Naive B cell (primary cell): ENCODE results near the gene BBIP1. TPM values are rescaled to one million over a fixed set of nuclear protein-coding genes. Genes with fewer than 3 reads are reported as not detected.

Experiments
- ATAC-seq, 2 donors: fragments of 150-1000 bp; cut with Tn5 transposase; 2 replicates each; pipeline ENCODE4 v1.10.0; 2021; ENCODE audit warnings: low read depth in 2 of 2, mild to moderate bottlenecking in 2 of 2, moderate library complexity in 2 of 2
- DNase-seq: peaks from one replicate; pipeline ENCODE4 v3.0.0; 2022
- H3K27ac Mint-ChIP-seq, 6 donors: one replicate each; pipeline ENCODE4 v1.8.0; 2020 to 2022; ENCODE audit warnings: mild to moderate bottlenecking in 6 of 6, mixed read lengths in 6 of 6, moderate library complexity in 5 of 6, inconsistent platforms in 2 of 6
- H3K27me3 Mint-ChIP-seq, 3 donors: one replicate each; pipeline ENCODE4 v1.8.0; 2021 to 2022; ENCODE audit warnings: mixed read lengths in 3 of 3, mild to moderate bottlenecking in 1 of 3
- H3K36me3 Mint-ChIP-seq, 2 donors: one replicate each; pipeline ENCODE4 v1.8.0; 2020 to 2022; ENCODE audit warnings: mixed read lengths in 2 of 2, inconsistent platforms in 1 of 2, mild to moderate bottlenecking in 1 of 2
- H3K4me1 Mint-ChIP-seq, 3 donors: one replicate each; pipeline ENCODE4 v1.8.0; 2020 to 2022; ENCODE audit warnings: mixed read lengths in 3 of 3, inconsistent platforms in 1 of 3, mild to moderate bottlenecking in 1 of 3, moderate library complexity in 1 of 3
- H3K4me3 Mint-ChIP-seq, 8 donors: one replicate each; pipeline ENCODE4 v1.8.0; 2020 to 2022; ENCODE audit warnings: mild to moderate bottlenecking in 8 of 8, mixed read lengths in 8 of 8, moderate library complexity in 8 of 8, inconsistent platforms in 2 of 8
- H3K9me3 Mint-ChIP-seq, 7 donors: one replicate each; pipeline ENCODE4 v1.8.0; 2020 to 2022; ENCODE audit warnings: mixed read lengths in 7 of 7, mild to moderate bottlenecking in 5 of 7, inconsistent platforms in 2 of 7, moderate library complexity in 1 of 7
- polyA plus RNA-seq, 6 donors: library from polyadenylated mRNA; unstranded; fragments of 300-500 nt; fragmentation: Illumina TruSeq; gene quantifications; one replicate each; pipeline ENCODE4 v1.2.3, GENCODE V29; 2021; ENCODE audit warnings: low read depth in 6 of 6

The BBIP1 gene
- polyA plus RNA-seq, 6 donors from 2014 or later: 10.6 to 22.4 (median 18.2) TPM

GRCh38 chr10:110861930-110862649 lies 56.9 kb downstream of the BBIP1 start:
- H3K9me3 Mint-ChIP-seq: no peaks in the 10 kb centered on the region
- H3K4me3 Mint-ChIP-seq: peak overlapping the region in 3 of 8 donors; percentile 24 to 34 (median 25)
- H3K27ac Mint-ChIP-seq: peak overlapping the region in 3 of 6 donors; percentile 56 to 99 (median 91)

GRCh38 chr10:110861476-110861875 lies 57.5 kb downstream of the BBIP1 start:
- Mint-ChIP-seq H3K9me3 (no peaks in the 10 kb centered on the region), H3K4me1 (peaks cover 72 to 93% (median 86%) of the 10 kb centered on the region in 3 donors), H3K27me3 (no peaks in the 10 kb centered on the region), H3K36me3 (no peaks in the 10 kb centered on the region), H3K27ac (peak overlapping the region in 5 of 6 donors; percentile 86 to 99 (median 96)), H3K4me3 (peak overlapping the region; percentile 6 to 89 (median 71))
- DNase-seq (no peak), ATAC-seq (no peak)

More at GRCh38 chr10:110861930-110862649, 56.9 kb downstream of the BBIP1 start:
- ATAC-seq (no peak), DNase-seq (no peak)
- Mint-ChIP-seq H3K27me3 (no peaks in the 10 kb centered on the region), H3K4me1 (peaks cover 74 to 99% (median 89%) of the 10 kb centered on the region in 3 donors), H3K36me3 (no peaks in the 10 kb centered on the region)

GRCh38 chr10:110860576-110861241 lies 58.3 kb downstream of the BBIP1 start:
- H3K4me3 Mint-ChIP-seq: peak overlapping the region; percentile 6 to 89 (median 71)
- H3K27me3 Mint-ChIP-seq: no peaks in the 10 kb centered on the region
- no peaks in the 10 kb centered on the region for H3K36me3 Mint-ChIP-seq
- H3K27ac Mint-ChIP-seq: peak overlapping the region; percentile 84 to 99 (median 94)
- H3K9me3 Mint-ChIP-seq: no peaks in the 10 kb centered on the region
- DNase-seq (peak; percentile 46), ATAC-seq (peak; percentile 43 to 48)
- H3K4me1 Mint-ChIP-seq: peaks cover 64 to 86% (median 78%) of the 10 kb centered on the region in 3 donors

DNA sequence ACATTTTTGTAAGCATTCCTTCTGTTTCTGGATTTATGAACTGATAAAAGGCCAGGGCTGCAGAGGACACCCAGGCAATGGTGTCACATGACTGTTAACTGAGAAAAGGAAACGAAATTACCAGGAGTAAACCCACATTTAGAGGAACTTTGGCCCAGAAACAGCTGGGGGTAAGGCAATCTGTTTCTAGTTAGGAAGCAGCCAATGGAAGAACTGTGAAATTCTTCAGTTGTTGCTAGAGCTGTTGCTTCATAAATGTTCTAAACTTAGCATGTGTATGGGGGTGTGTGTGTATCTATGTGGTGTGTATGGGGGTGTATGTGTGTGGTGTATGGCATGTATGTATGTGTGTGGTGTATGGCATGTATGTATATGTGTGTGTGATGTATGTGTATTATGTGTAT lies 59.0 kb downstream of the BBIP1 start:
- no peaks in the 10 kb centered on the region for H3K9me3 Mint-ChIP-seq
- no peak for DNase-seq

GRCh38 chr10:110859206-110859972 lies 59.6 kb downstream of the BBIP1 start:
- Mint-ChIP-seq H3K36me3 (no peaks in the 10 kb centered on the region), H3K4me3 (peak overlapping the region in 5 of 8 donors; percentile 45 to 89 (median 75)), H3K9me3 (no peaks in the 10 kb centered on the region), H3K27me3 (no peaks in the 10 kb centered on the region), H3K27ac (peak overlapping the region; percentile 47 to 99 (median 94)), H3K4me1 (peaks cover 55 to 72% (median 69%) of the 10 kb centered on the region in 3 donors)
- DNase-seq (no peak), ATAC-seq (no peak)

More for the DNA sequence above, 59.0 kb downstream of the BBIP1 start:
- Mint-ChIP-seq H3K27ac (peak overlapping the region; percentile 84 to 99 (median 94)), H3K36me3 (no peaks in the 10 kb centered on the region), H3K4me3 (peak overlapping the region in 5 of 8 donors; percentile 45 to 89 (median 67)), H3K4me1 (peaks cover 58 to 78% (median 75%) of the 10 kb centered on the region in 3 donors), H3K27me3 (no peaks in the 10 kb centered on the region)
- ATAC-seq: no peak

DNA sequence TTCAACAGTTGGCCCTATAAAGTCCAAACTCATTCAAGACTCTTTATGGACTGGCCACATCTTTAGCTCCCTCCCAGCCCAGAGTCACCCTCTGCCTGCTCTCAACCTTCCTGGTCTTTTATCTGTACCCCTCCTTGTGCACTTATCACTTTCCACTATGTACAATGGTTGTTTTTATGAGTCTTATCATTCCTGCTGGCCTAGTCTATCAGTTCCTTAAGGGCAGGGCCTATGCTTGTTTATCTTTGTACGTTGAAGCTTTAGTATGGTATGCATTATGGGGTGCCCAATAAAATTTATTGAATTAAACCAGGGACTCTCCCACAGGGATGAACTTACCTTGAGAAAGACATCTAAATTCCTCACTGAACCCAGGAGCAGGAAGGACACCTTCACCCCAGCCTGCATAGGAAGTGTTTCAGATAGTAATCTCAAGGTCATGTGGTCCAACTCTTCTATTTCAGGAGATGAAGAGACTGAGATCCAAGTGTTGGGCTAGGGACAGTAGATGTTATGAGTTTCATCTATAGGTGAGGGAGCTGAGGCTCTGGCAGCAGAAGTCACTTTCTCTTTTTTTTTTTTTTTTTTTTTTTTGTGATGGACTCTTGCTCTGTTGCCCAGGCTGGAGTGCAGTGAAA lies 60.6 kb downstream of the BBIP1 start:
- Mint-ChIP-seq H3K4me3 (peak overlapping the region in 4 of 8 donors; percentile 19 to 71 (median 48)), H3K36me3 (no peaks in the 10 kb centered on the region), H3K27me3 (no peaks in the 10 kb centered on the region), H3K4me1 (peaks cover 48 to 65% (median 62%) of the 10 kb centered on the region in 3 donors), H3K27ac (peak overlapping the region in 3 of 6 donors; percentile 80 to 99 (median 84)), H3K9me3 (no peaks in the 10 kb centered on the region)
- ATAC-seq (no peak), DNase-seq (no peak)

DNA sequence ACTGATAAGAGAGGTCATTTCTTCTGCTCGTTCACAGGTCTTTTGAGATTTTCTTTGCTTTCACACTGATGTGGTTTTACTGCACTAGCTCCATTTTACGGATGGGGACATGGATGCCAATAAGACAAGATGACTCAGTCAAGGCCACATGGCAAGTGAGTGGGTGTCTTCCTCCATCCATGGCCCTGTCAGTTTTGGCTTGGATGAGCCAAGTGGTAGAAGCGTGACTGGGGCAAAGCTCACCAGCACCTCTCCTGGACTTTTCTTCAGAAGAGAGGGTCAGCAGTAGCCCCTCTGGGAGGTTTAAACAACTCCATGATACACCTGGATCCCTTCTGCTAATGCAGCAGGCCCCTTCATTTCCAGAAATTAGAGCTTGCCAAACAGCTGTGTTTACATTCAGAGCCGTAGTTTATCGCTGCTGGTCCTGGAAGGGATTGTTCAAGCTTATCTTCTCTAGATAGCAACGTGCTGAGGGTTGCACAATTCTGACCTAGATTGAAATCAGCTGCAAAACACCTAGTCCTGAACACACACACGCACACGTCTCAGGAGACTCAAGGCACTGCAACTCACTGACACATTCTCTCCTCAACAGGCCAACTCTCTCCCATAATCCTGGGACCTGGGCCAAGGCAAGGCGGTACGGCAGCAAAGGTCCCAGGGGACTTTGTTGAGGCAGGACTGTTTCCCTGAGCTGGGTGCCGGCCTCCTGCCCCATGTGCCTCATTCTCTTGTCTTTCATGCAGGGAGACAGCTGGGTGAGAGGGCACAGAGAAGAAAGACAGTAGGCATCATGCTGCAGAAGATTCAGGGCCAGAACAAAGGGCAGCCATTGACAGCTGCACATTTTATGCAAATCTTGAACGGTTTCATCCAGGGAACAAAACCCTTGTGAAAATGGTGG lies 61.5 kb downstream of the BBIP1 start:
- H3K36me3 Mint-ChIP-seq: no peaks in the 10 kb centered on the region
- no peak for DNase-seq
- ATAC-seq: no peak
- H3K9me3 Mint-ChIP-seq: no peaks in the 10 kb centered on the region
- H3K4me1 Mint-ChIP-seq: peaks cover 48 to 63% (median 59%) of the 10 kb centered on the region in 3 donors
- H3K27me3 Mint-ChIP-seq: no peaks in the 10 kb centered on the region
- H3K27ac Mint-ChIP-seq: peak overlapping the region in 5 of 6 donors; percentile 12 to 99 (median 44)
- H3K4me3 Mint-ChIP-seq: peak overlapping the region in 5 of 8 donors; percentile 0 to 71 (median 55)

- H3K36me3 Mint-ChIP-seq: no peaks in the 10 kb centered on the region
- no peak overlapping the region for H3K27ac Mint-ChIP-seq
- DNase-seq (no peak), ATAC-seq (no peak)
- no peaks in the 10 kb centered on the region for H3K27me3 Mint-ChIP-seq
- no peaks in the 10 kb centered on the region for H3K9me3 Mint-ChIP-seq
- H3K4me3 Mint-ChIP-seq: no peak overlapping the region
- peaks cover 34 to 56% (median 50%) of the 10 kb centered on the region in 3 donors for H3K4me1 Mint-ChIP-seq
These were observed 64.9 kb downstream of the BBIP1 start for GRCh38 chr10:110853921-110854605.

DNA sequence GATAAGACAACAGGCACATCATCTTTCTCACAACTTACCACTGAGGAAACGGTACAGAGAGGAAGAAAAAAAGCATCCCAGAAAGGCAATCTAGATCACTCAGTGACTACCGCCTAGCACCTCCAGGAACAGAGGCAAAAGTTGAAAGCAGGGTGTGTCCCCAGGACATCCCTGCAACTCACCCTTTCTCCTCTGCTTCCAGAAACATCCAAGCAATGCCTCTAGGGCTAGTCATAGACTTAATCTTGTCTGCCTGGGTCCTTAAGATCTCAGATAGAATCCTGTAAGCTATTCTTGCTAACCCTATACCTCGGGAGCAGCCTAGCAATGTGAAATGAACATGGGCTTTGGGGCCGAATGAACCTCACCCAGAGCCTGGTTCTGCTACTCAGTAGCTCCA lies 66.0 kb downstream of the BBIP1 start:
- ATAC-seq: no peak
- no peaks in the 10 kb centered on the region for H3K27me3 Mint-ChIP-seq
- H3K9me3 Mint-ChIP-seq: no peaks in the 10 kb centered on the region
- peaks cover 38 to 53% (median 43%) of the 10 kb centered on the region in 3 donors for H3K4me1 Mint-ChIP-seq
- peak overlapping the region in 1 of 6 donors; percentile 76 for H3K27ac Mint-ChIP-seq
- no peak overlapping the region for H3K4me3 Mint-ChIP-seq
- H3K36me3 Mint-ChIP-seq: no peaks in the 10 kb centered on the region
- no peak for DNase-seq

- H3K27ac Mint-ChIP-seq: peak overlapping the region in 2 of 6 donors; percentile 30 to 76
- DNase-seq (no peak), ATAC-seq (no peak)
- peak overlapping the region in 2 of 8 donors; percentile 6 to 56 for H3K4me3 Mint-ChIP-seq
- no peaks in the 10 kb centered on the region for H3K27me3 Mint-ChIP-seq
- H3K9me3 Mint-ChIP-seq: no peaks in the 10 kb centered on the region
- no peaks in the 10 kb centered on the region for H3K36me3 Mint-ChIP-seq
- H3K4me1 Mint-ChIP-seq: peaks cover 37 to 52% (median 42%) of the 10 kb centered on the region in 3 donors
These were observed 66.6 kb downstream of the BBIP1 start for GRCh38 chr10:110852255-110852896.

DNA sequence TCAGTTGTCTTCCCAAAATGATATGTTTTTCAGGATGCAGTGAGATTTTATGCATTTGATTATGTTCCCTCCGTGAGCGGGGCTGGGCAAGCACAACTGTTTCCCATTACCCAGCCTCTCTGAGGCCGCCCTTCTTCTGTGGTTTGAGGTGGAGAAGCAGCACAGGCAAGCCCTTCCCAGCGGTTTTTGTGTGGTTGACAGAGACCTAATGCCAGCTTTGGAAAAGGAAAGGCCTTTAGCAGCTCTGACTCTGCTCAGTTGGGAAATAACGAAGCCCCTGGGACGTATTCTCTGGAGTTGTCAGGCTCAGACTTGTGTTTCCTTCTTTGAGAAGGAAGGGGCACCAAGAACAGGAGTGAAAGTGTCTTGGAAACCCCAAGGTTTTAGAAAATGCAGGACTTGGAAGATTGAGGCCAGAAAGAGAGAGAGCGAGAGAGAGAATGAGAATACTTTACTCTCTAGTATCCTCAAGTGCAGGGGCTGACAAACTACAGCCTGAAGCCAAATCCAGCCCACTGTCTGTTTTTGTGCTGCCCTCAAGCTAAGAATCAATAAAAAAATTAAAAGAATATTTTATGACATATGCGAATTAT lies 67.9 kb downstream of the BBIP1 start:
- no peaks in the 10 kb centered on the region for H3K36me3 Mint-ChIP-seq
- H3K9me3 Mint-ChIP-seq: no peaks in the 10 kb centered on the region
- H3K4me3 Mint-ChIP-seq: peak overlapping the region in 2 of 8 donors; percentile 26 to 27
- H3K27ac Mint-ChIP-seq: peak overlapping the region in 5 of 6 donors; percentile 7 to 73 (median 57)
- DNase-seq: no peak
- peaks cover 50 to 61% (median 51%) of the 10 kb centered on the region in 3 donors for H3K4me1 Mint-ChIP-seq
- no peaks in the 10 kb centered on the region for H3K27me3 Mint-ChIP-seq
- ATAC-seq: no peak
